Measurements from ENCODE around the gene SERPINB12. TPM values are rescaled to one million over a fixed set of nuclear protein-coding genes. Genes with fewer than 3 reads are reported as not detected.

The SERPINB12 gene
- total RNA-seq, 1 donor from 2014 or later: not detected

- Histone ChIP-seq H3K4me1 (no peaks in the 10 kb centered on the region), H3K9me3 (no peaks in the 10 kb centered on the region), H3K4me3 (no peak overlapping the region), H3K36me3 (no peaks in the 10 kb centered on the region), H3K27ac (no peak overlapping the region), H3K27me3 (no peaks in the 10 kb centered on the region)
- no peak for DNase-seq
- intact Hi-C loops (cut with DNase I): no loop called here
- no peak for ATAC-seq
- no peak for TF ChIP-seq CTCF (IDR thresholded peaks at IDR 0.05)
Observed at GRCh38 chr18:63603355-63603754, 61.2 kb downstream of the SERPINB12 start.

GRCh38 chr18:63603772-63604171 is 61.6 kb downstream of the SERPINB12 start:
- Histone ChIP-seq H3K4me3 (no peak overlapping the region), H3K4me1 (no peaks in the 10 kb centered on the region), H3K36me3 (no peaks in the 10 kb centered on the region), H3K27me3 (no peaks in the 10 kb centered on the region), H3K27ac (no peak overlapping the region), H3K9me3 (no peaks in the 10 kb centered on the region)
- no peak for TF ChIP-seq CTCF (IDR thresholded peaks at IDR 0.05)
- ATAC-seq (no peak), DNase-seq (no peak)
- intact Hi-C loops (cut with DNase I): no loop called here

- Histone ChIP-seq H3K36me3 (no peaks in the 10 kb centered on the region), H3K4me1 (no peaks in the 10 kb centered on the region), H3K27me3 (no peaks in the 10 kb centered on the region), H3K4me3 (no peak overlapping the region), H3K9me3 (no peaks in the 10 kb centered on the region), H3K27ac (no peak overlapping the region)
- TF ChIP-seq CTCF (IDR thresholded peaks at IDR 0.05): no peak
- intact Hi-C loops (cut with DNase I): no loop called here
- DNase-seq (no peak), ATAC-seq (no peak)
Observed at GRCh38 chr18:63604791-63605567, 62.8 kb downstream of the SERPINB12 start.

GRCh38 chr18:63606526-63606925 is 64.4 kb downstream of the SERPINB12 start:
- Histone ChIP-seq H3K27ac (no peak overlapping the region), H3K4me1 (no peaks in the 10 kb centered on the region), H3K36me3 (no peaks in the 10 kb centered on the region), H3K9me3 (no peaks in the 10 kb centered on the region), H3K4me3 (no peak overlapping the region), H3K27me3 (no peaks in the 10 kb centered on the region)
- DNase-seq (no peak), ATAC-seq (no peak)
- intact Hi-C loops (cut with DNase I): no loop called here
- no peak for TF ChIP-seq CTCF (IDR thresholded peaks at IDR 0.05)

- H3K4me1 ChIP-seq: no peaks in the 10 kb centered on the region
- H3K27ac ChIP-seq: no peak overlapping the region
- H3K4me3 ChIP-seq: no peak overlapping the region
- no peaks in the 10 kb centered on the region for H3K27me3 ChIP-seq
- DNase-seq: no peak
- intact Hi-C loops (cut with DNase I): no loop called here
- ATAC-seq: no peak
- no peaks in the 10 kb centered on the region for H3K36me3 ChIP-seq
- no peaks in the 10 kb centered on the region for H3K9me3 ChIP-seq
- TF ChIP-seq CTCF (IDR thresholded peaks at IDR 0.05): no peak
Observed at GRCh38 chr18:63613420-63613819, 71.3 kb downstream of the SERPINB12 start.
